ENCODE data around the gene SYNM.
"Not testable (repeated sequence)": the region's sequence is repeated elsewhere in the genome, so short reads cannot be mapped to it uniquely, and the experiment has no call there.

Gene SYNM

GRCh38 chr15:99058421-99058870, 46.4 kb upstream of the SYNM start:
- TF ChIP-seq CTCF (IDR thresholded peaks at IDR 0.05; ENCODE audit: low read depth, low read length): no peak
- H3K36me3 ChIP-seq: no peaks in the 10 kb centered on the region
- H3K27ac ChIP-seq: no peak overlapping the region
- H3K4me3 ChIP-seq (ENCODE audit: low read depth, low read length): peak overlapping the region; percentile 46
- no peaks in the 10 kb centered on the region for H3K27me3 ChIP-seq (ENCODE audit: insufficient read depth, low read depth, severe bottlenecking)
- H3K9me3 ChIP-seq (ENCODE audit: severe bottlenecking): peaks cover 5% of the 10 kb centered on the region
- no peak for DNase-seq

- H3K4me3 ChIP-seq (ENCODE audit: low read depth, low read length): peak overlapping the region; percentile 49
- no peak overlapping the region; the same call in 1 of the 2 replicates for H3K27ac ChIP-seq
- no peaks in the 10 kb centered on the region for H3K36me3 ChIP-seq
- H3K27me3 ChIP-seq (ENCODE audit: insufficient read depth, low read depth, severe bottlenecking): no peaks in the 10 kb centered on the region
- TF ChIP-seq CTCF (IDR thresholded peaks at IDR 0.05; ENCODE audit: low read depth, low read length): peak; percentile 67
- peaks cover 5% of the 10 kb centered on the region for H3K9me3 ChIP-seq (ENCODE audit: severe bottlenecking)
- peak; percentile 49 for DNase-seq
Observed at GRCh38 chr15:99059010-99059981, 45.6 kb upstream of the SYNM start.

GRCh38 chr15:99060186-99060585, 44.7 kb upstream of the SYNM start:
- not testable (repeated sequence) for H3K9me3 ChIP-seq (ENCODE audit: severe bottlenecking); H3K36me3 ChIP-seq; H3K27me3 ChIP-seq (ENCODE audit: insufficient read depth, low read depth, severe bottlenecking); DNase-seq; H3K4me3 ChIP-seq (ENCODE audit: low read depth, low read length); H3K27ac ChIP-seq

GRCh38 chr15:99062226-99062625, 42.7 kb upstream of the SYNM start:
- TF ChIP-seq CTCF (IDR thresholded peaks at IDR 0.05; ENCODE audit: low read depth, low read length): no peak
- no peak for DNase-seq
- no peaks in the 10 kb centered on the region for H3K36me3 ChIP-seq
- peaks cover 5% of the 10 kb centered on the region for H3K9me3 ChIP-seq (ENCODE audit: severe bottlenecking)
- H3K4me3 ChIP-seq (ENCODE audit: low read depth, low read length): no peak overlapping the region
- H3K27me3 ChIP-seq (ENCODE audit: insufficient read depth, low read depth, severe bottlenecking): no peaks in the 10 kb centered on the region
- H3K27ac ChIP-seq: peak overlapping the region; percentile 44

- H3K9me3 ChIP-seq (ENCODE audit: severe bottlenecking): no peaks in the 10 kb centered on the region
- DNase-seq: no peak
- no peak overlapping the region for H3K27ac ChIP-seq
- H3K27me3 ChIP-seq (ENCODE audit: insufficient read depth, low read depth, severe bottlenecking): no peaks in the 10 kb centered on the region
- H3K4me3 ChIP-seq (ENCODE audit: low read depth, low read length): no peak overlapping the region
- no peaks in the 10 kb centered on the region for H3K36me3 ChIP-seq
- TF ChIP-seq CTCF (IDR thresholded peaks at IDR 0.05; ENCODE audit: low read depth, low read length): no peak
Observed at GRCh38 chr15:99068186-99068585, 36.7 kb upstream of the SYNM start.

GRCh38 chr15:99070208-99070607, 34.7 kb upstream of the SYNM start:
- Histone ChIP-seq H3K27ac (no peak overlapping the region), H3K4me3 (ENCODE audit: low read depth, low read length) (no peak overlapping the region), H3K36me3 (no peaks in the 10 kb centered on the region), H3K27me3 (ENCODE audit: insufficient read depth, low read depth, severe bottlenecking) (no peaks in the 10 kb centered on the region), H3K9me3 (ENCODE audit: severe bottlenecking) (no peaks in the 10 kb centered on the region)
- no peak for TF ChIP-seq CTCF (IDR thresholded peaks at IDR 0.05; ENCODE audit: low read depth, low read length)
- DNase-seq: no peak

All from WERI-Rb-1 (cell line).